GM18870 (cell line): ENCODE results near the gene UNC13C.

Source experiments
- ATAC-seq: cut with Tn5 transposase; IDR thresholded peaks from one replicate; pipeline ENCODE4 v1.9.1; 2021; ENCODE audit warnings: moderate library complexity; ENCODE audit not compliant: unreplicated experiment

The UNC13C gene

GRCh38 chr15:54608876-54609835 is 630.9 kb downstream of the UNC13C start:
- no peak for ATAC-seq

GRCh38 chr15:54618120-54618519 is 639.9 kb downstream of the UNC13C start:
- no peak for ATAC-seq

DNA sequence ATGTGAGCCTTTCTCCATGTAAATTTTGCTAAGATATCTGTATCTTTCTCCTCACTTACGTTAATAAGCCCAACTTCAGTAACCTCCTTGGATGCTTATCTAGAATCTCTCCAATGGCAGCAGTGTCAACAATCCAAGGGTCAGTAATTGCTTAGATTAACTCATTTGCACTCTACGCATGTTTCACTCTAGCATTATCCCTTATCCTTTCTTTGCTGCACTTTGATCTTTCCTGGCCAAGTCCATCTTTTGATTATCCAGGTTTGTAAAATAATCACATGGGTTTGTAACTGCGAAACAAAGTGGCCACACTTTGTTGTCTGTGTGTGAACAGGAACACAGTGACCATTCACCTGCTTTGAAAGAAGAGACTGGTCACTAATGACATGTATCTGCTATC is 640.9 kb downstream of the UNC13C start:
- no peak for ATAC-seq

GRCh38 chr15:54620916-54621315 is 642.7 kb downstream of the UNC13C start:
- no peak for ATAC-seq

GRCh38 chr15:54636147-54636546 is 657.9 kb downstream of the UNC13C start:
- no peak for ATAC-seq

DNA sequence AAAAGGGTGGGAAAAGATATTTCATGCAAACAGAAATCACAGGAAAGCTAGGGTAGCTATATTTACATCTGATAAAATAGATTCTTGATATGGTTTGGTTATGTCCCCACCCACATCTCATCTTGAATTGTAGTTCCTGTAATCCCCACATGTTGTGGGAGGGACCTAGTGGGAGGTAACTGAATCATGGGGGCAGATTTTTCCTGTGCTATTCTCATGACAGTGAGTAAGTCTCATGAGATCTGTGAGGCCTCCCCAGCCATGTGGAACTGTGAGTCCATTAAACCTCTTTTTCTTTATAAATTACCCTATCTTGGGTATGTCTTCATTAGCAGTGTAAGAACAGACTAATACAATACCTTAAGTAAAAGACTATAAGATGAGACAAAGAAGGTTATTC is 660.4 kb downstream of the UNC13C start:
- ATAC-seq: no peak

DNA sequence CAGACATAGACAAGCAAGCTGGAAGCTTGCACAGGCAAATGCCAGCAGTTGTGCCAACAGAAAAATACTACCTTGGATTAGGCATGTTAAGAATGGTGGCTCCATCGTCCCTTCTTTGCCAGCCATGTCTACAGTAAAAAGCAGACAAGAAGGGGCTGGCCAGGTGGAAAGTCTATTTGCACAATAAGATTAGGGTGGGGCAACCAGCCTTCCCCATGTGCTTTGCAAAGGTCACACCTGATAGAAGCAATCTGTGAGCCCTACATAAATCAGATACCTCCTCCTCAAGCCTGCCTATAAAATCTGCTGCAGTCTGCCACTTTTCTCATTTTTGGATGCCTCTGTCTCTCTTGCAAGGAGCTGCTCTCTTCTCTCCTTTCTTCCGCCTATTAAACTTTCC is 662.6 kb downstream of the UNC13C start:
- no peak for ATAC-seq

- ATAC-seq: no peak
These were observed 666.6 kb downstream of the UNC13C start for GRCh38 chr15:54644796-54645195.

DNA sequence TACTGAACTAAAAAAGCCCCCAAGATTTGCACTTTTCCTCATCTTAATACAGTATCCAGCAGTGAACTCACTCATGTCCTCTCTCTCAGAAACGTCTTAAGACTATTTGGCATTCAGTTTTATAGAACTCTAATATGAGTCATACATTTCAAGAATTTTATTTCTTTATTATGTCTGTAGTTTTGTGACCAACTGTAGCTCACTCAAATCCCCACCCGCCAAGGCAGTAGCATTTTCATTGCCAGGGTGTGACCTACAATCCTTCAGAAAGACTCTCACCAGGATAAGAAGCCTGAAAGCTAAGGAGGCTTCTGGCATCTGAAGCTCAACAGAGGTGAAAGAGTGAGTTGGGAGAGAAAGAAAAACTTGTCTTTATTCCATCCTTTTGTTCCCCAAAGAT is 681.4 kb downstream of the UNC13C start:
- ATAC-seq: no peak

DNA sequence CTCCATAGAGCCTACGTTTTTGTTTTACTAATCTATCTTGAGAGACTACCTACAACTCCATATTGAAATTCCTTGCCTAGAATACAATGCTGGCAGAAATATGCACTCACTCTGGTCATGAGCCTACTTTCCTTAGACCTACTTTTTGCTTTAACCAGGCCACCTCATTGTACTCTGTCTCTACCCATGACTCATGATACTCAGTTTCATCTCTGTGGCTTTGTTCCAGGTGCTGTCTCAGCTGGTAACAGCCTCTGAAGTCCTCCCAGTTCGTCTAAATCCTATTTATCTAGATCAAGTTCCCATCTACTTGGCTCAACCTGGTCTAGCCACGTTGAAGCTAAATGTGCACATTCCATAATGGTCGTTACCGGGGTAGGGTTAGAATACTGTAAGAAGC is 682.1 kb downstream of the UNC13C start:
- ATAC-seq: no peak

DNA sequence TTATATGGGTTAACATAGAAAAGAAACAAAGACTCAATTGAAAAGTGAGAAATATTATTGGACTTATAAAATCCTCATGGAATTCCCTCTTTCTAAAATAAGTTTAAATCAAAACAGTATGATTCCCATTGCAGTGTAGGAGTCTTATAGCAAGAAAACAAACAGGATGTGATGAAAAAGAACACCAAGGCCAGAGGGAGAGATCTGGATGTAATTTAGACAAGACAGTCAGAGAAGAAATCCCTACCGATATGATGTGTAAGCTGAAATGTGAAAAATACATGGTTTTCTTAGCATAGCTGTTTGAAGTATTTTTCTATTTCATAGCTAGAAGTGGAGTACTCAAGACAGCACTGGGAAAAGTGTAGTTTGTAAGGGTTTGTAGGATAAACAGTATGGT is 697.0 kb downstream of the UNC13C start:
- no peak for ATAC-seq

- ATAC-seq: no peak
These were observed 703.3 kb downstream of the UNC13C start for GRCh38 chr15:54681584-54681983.
